ENCODE results near the gene EMSY.

The EMSY gene

DNA sequence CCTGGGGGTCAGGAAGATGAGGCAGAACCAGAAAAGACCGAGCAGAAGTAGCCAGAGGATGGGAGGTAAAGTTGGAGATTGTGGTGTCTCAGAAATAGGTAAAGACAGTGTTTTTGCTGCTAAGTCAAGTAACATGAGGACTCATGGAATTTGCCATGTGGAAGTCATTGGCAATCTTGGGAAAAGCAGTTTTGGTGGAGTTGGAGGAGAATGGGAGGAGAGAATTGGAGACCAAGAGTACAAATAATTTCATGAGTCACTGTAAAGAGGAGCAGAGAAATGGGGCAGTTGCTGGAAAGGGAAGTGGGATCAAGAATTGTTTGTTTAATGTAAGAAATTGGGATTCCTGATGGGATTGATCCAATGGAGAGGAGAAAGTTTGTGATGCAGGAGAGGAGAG lies 114.1 kb downstream of the EMSY start:
- Histone ChIP-seq H3K36me3 (ENCODE audit: low read length) (no peaks in the 10 kb centered on the region), H4K20me1 (ENCODE audit: low read depth, low read length) (no peaks in the 10 kb centered on the region), H3K27ac (ENCODE audit: low read depth, low read length) (no peak overlapping the region), H3K9me3 (ENCODE audit: insufficient read depth, low read length) (no peaks in the 10 kb centered on the region), H3F3A (ENCODE audit: insufficient read depth) (no peaks in the 10 kb centered on the region), H3K27me3 (ENCODE audit: low read length) (no peaks in the 10 kb centered on the region), H3K9ac (ENCODE audit: low read length) (no peak overlapping the region), H3K79me2 (ENCODE audit: insufficient read depth, low read length) (no peaks in the 10 kb centered on the region), H2AFZ (ENCODE audit: low read depth, low read length, severe bottlenecking) (no peak overlapping the region), H3K9me2 (replicated peaks; ENCODE audit: insufficient read depth, low read length) (no peaks in the 10 kb centered on the region), H3K4me3 (ENCODE audit: insufficient read depth, low read length, poor library complexity, severe bottlenecking) (no peak overlapping the region), H3K4me2 (ENCODE audit: low read depth, low read length, poor library complexity, severe bottlenecking) (no peak overlapping the region)
- TF ChIP-seq, protein P1, sequence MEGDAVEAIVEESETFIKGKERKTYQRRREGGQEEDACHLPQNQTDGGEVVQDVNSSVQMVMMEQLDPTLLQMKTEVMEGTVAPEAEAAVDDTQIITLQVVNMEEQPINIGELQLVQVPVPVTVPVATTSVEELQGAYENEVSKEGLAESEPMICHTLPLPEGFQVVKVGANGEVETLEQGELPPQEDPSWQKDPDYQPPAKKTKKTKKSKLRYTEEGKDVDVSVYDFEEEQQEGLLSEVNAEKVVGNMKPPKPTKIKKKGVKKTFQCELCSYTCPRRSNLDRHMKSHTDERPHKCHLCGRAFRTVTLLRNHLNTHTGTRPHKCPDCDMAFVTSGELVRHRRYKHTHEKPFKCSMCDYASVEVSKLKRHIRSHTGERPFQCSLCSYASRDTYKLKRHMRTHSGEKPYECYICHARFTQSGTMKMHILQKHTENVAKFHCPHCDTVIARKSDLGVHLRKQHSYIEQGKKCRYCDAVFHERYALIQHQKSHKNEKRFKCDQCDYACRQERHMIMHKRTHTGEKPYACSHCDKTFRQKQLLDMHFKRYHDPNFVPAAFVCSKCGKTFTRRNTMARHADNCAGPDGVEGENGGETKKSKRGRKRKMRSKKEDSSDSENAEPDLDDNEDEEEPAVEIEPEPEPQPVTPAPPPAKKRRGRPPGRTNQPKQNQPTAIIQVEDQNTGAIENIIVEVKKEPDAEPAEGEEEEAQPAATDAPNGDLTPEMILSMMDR (IDR thresholded peaks at IDR 0.05; ENCODE audit: insufficient read depth, low read length, poor library complexity, severe bottlenecking), result no peak
- no peak for TF ChIP-seq EZH2phosphoT487 (conservative IDR thresholded peaks at IDR 0.05; ENCODE audit: low read length)

DNA sequence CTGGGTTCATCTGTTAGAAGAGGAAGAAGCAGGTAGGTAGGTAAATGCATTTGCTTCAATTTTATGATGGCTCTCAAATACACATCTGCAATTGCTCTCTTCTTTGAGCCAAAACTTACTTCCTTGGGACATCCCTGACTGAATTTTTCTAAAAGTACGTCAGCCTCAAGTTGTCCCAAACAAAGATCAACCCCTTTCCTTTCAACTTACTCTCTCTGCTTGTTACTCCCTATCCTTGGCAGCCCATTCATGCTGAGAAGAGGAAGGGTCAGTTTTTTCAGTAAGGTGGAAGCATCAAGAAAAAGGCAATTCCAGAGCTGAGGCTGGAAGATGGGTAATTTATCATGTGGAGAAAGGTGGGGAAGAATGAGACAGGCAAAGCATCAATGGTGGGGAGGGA lies 114.5 kb downstream of the EMSY start:
- no peak overlapping the region for H3K27ac ChIP-seq (ENCODE audit: low read depth, low read length)
- no peaks in the 10 kb centered on the region for H3K36me3 ChIP-seq (ENCODE audit: low read length)
- H3K79me2 ChIP-seq (ENCODE audit: insufficient read depth, low read length), result no peaks in the 10 kb centered on the region
- no peaks in the 10 kb centered on the region for H3K27me3 ChIP-seq (ENCODE audit: low read length)
- H3K9me3 ChIP-seq (ENCODE audit: insufficient read depth, low read length), result no peaks in the 10 kb centered on the region
- H3F3A ChIP-seq (ENCODE audit: insufficient read depth), result no peaks in the 10 kb centered on the region
- H4K20me1 ChIP-seq (ENCODE audit: low read depth, low read length), result no peaks in the 10 kb centered on the region
- H3K9ac ChIP-seq (ENCODE audit: low read length), result no peak overlapping the region
- H3K4me3 ChIP-seq (ENCODE audit: insufficient read depth, low read length, poor library complexity, severe bottlenecking), result no peak overlapping the region
- H2AFZ ChIP-seq (ENCODE audit: low read depth, low read length, severe bottlenecking), result no peak overlapping the region
- H3K9me2 ChIP-seq (replicated peaks; ENCODE audit: insufficient read depth, low read length), result no peaks in the 10 kb centered on the region
- TF ChIP-seq, protein P1 (IDR thresholded peaks at IDR 0.05; ENCODE audit: insufficient read depth, low read length, poor library complexity, severe bottlenecking), result no peak
- TF ChIP-seq EZH2phosphoT487 (conservative IDR thresholded peaks at IDR 0.05; ENCODE audit: low read length), result no peak
- H3K4me2 ChIP-seq (ENCODE audit: low read depth, low read length, poor library complexity, severe bottlenecking), result no peak overlapping the region

GRCh38 chr11:76560219-76560618 lies 115.4 kb downstream of the EMSY start:
- no peak for TF ChIP-seq EZH2phosphoT487 (conservative IDR thresholded peaks at IDR 0.05; ENCODE audit: low read length)
- TF ChIP-seq, protein P1 (IDR thresholded peaks at IDR 0.05; ENCODE audit: insufficient read depth, low read length, poor library complexity, severe bottlenecking), result no peak
- H3K36me3 ChIP-seq (ENCODE audit: low read length), result no peaks in the 10 kb centered on the region
- H3K27me3 ChIP-seq (ENCODE audit: low read length), result no peaks in the 10 kb centered on the region

More at GRCh38 chr11:76560219-76560618, 115.4 kb downstream of the EMSY start:
- H3K9ac ChIP-seq (ENCODE audit: low read length), result no peak overlapping the region
- no peak overlapping the region for H3K4me2 ChIP-seq (ENCODE audit: low read depth, low read length, poor library complexity, severe bottlenecking)
- no peaks in the 10 kb centered on the region for H3K9me2 ChIP-seq (replicated peaks; ENCODE audit: insufficient read depth, low read length)
- no peaks in the 10 kb centered on the region for H3F3A ChIP-seq (ENCODE audit: insufficient read depth)
- H3K27ac ChIP-seq (ENCODE audit: low read depth, low read length), result no peak overlapping the region
- H2AFZ ChIP-seq (ENCODE audit: low read depth, low read length, severe bottlenecking), result no peak overlapping the region
- no peak overlapping the region for H3K4me3 ChIP-seq (ENCODE audit: insufficient read depth, low read length, poor library complexity, severe bottlenecking)
- no peaks in the 10 kb centered on the region for H3K79me2 ChIP-seq (ENCODE audit: insufficient read depth, low read length)
- H3K9me3 ChIP-seq (ENCODE audit: insufficient read depth, low read length), result no peaks in the 10 kb centered on the region
- no peaks in the 10 kb centered on the region for H4K20me1 ChIP-seq (ENCODE audit: low read depth, low read length)

Data from SU-DHL-6 (cell line).